Fibroblast of skin of back (primary cell): ENCODE measurements around the gene IL20RB. TPM values are rescaled to one million over a fixed set of nuclear protein-coding genes. Genes with fewer than 3 reads are reported as not detected.

Source experiments
- DNase-seq: peaks from one replicate; pipeline ENCODE4 v3.0.0-alpha.2; 2013
- polyA plus RNA-seq, 2 experiments: library from polyadenylated mRNA; unstranded; fragments of 120-200 nt; gene quantifications; one replicate each; pipeline ENCODE4 v1.2.1, GENCODE V29; 2013; ENCODE audit not compliant: insufficient read length in 2 of 2

The IL20RB gene, protein sequence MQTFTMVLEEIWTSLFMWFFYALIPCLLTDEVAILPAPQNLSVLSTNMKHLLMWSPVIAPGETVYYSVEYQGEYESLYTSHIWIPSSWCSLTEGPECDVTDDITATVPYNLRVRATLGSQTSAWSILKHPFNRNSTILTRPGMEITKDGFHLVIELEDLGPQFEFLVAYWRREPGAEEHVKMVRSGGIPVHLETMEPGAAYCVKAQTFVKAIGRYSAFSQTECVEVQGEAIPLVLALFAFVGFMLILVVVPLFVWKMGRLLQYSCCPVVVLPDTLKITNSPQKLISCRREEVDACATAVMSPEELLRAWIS
- 3.2 TPM for polyA plus RNA-seq (2013, experiment 1 of 2; ENCODE audit: insufficient read length)
- polyA plus RNA-seq (2013, experiment 2 of 2; ENCODE audit: insufficient read length): 2.6 TPM

DNA sequence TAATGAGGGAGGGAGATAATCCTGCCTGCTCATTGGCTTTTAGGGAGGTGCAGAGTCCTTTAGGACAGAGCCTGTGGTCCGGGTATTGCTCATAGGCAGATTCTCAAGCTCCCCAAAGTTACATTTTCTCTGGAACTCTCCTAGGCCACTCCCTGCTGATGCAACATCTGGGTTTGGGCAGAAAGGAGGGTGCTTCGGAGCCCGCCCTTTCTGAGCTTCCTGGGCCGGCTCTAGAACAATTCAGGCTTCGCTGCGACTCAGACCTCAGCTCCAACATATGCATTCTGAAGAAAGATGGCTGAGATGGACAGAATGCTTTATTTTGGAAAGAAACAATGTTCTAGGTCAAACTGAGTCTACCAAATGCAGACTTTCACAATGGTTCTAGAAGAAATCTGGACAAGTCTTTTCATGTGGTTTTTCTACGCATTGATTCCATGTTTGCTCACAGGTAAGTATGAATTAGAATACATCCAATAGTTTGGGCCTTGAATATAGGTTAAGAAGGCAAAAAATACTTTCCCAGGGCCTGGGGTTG is at the start of gene IL20RB:
Gene IL20RB, plus strand, starts transcription at position 233 of the 538 bp plus-strand sequence. Its CDS starts 131 bp downstream, at position 364.
- DNase-seq: peak; percentile 80

DNA sequence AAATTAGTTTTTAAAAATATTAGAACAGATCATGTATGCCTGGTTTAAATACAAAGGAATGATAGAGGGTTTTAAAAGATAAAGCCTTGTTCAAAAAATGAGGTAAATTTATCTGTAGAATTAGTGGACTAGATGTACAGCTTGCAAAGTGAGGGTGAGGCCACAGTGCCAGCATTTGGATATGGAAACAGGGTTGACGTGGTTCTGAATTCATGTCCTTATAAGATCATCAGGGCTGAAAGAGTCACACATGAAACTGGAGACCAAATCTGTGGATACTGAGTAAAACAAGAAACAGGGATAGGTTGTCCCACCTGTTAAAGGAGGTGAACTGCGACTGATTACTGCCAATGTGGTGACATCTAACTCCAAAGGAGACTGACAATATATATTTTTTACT is 49.5 kb upstream of the IL20RB start:
- DNase-seq: no peak

DNA sequence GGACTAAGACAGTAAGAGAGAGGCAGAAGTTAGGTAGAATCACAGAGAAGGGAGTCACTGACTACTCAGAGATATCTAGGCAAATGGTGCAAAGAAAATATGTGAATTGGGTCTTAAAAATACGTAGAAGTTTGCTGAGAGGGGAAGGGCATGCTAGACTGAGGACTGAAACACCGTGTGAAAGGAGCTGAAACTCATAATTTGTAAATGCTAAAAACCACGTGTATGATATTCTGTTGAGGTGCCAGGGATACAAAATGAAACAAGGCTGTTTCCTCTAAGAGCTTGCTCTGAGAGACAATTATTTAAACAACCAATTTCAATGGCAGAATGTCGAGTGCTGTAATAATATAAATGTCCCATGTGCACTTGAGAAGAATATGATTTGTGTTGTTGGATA is 48.6 kb upstream of the IL20RB start:
- DNase-seq: no peak

DNA sequence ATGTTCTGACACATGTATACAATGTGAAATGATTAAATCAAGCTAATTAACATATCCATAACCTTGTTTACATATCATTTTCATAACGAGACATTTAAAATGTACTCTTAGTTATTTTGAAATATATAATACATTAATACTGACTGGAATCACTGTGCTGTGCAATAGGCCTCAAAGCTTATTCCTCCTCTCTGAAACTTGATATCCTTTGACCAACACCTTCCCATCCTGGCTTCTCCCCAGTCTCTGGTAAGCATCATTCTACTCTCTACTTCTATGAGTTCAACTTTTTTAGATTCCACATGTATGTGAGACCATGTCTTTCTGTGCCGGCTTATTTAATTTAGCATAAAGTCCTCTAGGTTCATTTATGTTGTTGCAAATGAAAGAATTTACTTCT is 47.1 kb upstream of the IL20RB start:
- no peak for DNase-seq

DNA sequence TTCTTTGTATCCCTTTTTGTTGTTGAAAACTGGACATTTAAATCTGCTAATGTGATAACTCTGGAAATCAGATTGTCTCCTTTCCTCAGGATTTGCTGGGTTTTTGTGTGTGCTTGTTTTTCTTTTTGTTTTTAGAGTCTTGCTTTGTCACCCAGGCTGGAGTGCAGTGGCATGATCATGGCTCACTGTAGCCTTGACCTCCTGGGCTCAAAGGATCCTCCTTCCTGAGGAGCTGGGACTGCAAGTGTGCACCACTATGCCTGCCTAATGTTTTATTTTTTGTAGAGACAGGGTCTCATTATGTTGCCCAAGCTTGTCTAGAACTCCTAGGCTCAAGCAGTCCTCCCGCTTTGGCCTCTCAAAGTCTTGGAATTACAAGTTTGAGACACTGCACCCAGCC is 44.6 kb upstream of the IL20RB start:
- DNase-seq: no peak

DNA sequence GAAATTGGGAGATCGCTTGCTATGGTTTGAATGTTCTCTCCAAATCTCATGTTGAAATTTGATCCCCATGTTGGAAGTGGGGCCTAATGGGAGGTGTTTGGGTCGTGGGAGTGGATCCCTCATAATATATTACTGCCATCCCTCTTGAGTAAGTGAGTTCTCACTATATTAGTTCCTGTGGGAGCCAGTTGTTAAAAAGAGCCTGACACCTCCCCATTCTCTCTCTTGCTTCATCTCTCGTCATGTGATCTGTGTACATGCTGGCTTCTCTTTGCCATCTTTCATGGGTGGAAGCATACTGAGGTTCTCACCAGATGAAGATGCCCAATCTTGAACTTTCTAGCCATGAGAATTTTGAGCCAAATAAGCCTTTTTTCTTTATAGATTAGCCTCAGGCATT is 43.0 kb upstream of the IL20RB start:
- no peak for DNase-seq

DNA sequence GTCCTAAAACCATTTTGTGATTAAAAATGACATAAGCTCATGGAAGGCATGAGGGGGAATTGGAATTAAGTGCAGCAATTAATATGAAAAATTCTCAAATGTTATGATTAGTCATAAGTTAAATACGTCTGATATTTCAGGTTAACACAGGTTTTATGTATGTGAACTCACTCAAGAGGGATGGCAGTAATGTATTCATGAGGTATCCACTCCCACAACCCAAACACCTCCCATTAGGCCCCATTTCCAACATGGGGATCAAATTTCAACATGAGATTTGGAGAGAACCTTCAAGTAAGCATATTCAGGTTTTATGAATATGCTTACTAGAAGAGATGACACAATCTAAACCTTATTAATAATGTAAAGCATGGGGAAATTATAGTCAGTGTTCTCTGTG is 41.6 kb upstream of the IL20RB start:
- no peak for DNase-seq

DNA sequence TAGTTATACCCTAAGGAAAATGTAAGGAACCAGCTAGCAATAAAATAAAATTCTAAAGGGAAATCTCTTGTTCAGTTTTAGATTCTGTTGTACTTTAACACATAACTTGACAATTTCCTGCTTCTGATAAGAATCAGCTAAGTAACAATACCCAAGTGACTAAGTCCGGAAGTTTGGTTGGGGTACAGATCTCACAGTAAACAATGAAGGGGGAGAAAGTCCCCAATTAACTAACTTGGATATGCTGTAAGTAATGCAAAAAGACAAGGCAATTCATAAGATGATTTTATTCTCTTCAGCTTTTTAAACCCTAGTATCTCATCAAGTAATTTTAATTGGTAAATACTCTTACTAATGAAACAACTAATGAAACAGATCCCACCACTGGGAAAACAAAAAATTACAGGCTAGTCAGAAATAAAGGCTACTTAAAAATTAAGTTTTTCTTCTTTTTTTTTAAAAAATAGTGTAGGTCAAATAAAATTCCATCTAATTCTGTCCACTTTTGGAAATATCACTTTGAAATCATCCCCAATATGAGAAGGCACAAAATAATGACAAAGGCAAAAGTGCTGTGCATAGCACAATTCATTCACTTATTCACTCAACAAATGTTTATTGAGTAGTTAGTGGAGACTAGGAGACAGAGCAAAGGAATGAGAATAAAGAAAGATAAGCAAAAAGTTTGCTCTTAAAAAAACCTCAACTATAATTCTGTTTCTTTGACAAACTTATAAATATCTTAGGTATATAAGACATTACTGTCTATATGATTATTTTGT is 37.8 kb upstream of the IL20RB start:
- DNase-seq: no peak

DNA sequence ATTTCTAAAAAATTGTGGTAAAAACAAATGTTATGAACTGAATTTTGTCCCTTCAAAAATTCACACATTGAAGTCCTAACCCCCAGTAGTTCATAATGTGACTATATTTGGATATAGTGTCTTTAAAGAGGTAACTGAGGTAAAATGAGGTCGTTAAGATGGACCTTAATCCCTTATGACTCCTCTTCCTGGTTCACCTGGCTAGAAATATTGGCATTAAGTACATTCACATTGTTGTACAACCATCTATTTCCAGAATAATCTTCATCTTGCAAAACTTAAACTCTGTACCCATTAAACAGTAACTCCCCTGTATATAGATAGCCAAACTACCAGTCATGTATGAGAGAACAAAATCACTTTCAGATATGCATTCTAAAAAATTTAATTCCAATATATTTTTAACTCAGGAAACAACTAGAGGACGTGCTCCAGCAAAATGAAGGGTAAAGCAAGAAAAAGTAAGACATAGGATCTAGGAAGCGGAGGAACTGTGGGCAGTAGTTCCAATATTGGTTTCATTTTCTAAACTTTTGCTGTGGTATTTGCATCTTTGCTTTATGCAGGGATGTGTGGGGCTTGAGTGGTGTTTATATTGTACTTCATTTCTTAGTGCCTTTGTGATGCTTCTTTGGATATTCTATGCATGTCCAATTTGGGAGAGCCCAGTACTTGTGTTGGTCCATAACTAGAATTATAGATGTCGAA is 36.7 kb upstream of the IL20RB start:
- no peak for DNase-seq

DNA sequence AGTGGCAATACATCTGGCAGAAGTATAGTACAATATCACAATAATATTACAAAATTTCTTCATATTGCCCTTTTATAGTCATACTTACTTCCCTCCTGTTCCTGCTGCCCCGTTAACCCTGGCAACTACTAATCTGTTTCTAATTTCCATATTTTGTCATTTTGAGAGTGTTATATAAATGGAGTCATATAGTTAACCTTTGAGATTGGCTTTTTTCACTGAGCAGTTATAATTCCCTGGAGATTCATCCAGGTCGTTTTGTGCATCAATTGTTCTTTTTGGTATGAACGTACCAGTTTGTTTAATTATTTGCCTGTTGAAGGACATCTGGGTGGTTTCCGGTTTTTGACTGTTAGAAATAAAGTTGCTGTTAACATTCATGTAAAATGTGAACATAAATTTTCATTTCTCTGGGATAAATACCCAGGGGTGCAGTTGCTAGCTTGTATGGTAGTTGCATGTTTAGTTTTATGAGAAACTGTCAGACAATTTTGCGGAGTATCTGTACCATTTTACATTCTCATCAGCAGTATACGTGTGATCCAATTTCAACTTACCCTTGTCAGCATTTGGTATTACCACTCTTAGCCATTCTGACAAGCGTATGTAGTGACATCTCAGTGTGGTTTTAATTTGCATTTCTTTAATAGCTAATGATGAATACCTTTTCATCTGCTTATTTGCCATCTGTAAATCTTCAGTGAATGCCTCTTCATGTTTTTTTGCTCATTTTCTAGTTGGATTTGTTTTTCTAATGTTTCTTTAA is 32.2 kb upstream of the IL20RB start:
- DNase-seq: no peak

DNA sequence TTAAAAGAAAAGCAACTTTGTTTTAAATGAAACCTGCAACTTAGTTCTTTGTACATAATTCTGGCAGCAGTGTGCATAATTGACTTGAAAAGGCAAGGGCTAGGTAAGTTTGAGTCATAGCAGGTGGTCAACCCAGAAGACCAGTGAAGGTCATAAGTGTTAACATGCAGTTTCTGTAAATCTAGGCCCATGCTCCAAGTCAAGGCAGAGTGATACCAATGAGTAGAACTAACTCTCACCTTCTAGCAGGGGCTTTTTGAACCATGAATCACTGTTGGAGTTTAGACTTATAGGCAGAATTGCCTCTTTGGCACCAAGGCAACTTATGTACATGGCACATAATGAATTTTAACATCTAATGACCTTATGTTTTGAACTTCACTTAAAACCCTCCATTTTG is 29.5 kb upstream of the IL20RB start:
- no peak for DNase-seq

DNA sequence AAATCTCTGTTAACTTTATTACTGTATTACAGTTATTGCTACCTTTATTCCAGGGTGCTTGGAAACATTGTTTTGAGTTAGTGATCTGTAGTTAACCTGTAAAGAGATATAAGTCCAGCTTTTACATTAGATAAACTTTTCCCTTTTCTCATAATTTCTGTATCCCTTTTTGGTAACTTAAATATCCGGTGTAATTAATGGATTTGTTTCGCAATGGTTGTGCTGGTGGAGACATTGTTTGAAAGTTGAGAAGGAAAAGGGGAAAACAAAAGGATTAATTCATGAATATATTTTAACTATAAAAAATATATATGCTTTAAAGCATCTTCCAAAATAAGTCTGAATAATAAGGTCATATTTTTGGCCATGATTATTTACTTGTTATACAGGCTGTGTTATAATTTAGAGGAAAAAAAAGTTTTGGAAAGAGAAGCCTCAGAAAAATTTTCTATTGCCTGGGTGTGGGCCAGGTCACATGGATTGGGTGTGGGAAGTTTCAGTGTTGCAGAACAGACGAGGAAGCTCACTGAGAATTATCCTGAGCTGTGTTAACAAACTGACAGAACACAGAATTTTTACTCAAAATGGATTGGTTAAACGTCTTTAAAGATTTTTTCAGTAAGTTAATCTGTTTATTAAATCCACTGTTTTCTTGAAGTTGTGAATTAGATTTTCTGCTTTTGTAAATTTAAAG is 27.7 kb upstream of the IL20RB start:
- DNase-seq: no peak

DNA sequence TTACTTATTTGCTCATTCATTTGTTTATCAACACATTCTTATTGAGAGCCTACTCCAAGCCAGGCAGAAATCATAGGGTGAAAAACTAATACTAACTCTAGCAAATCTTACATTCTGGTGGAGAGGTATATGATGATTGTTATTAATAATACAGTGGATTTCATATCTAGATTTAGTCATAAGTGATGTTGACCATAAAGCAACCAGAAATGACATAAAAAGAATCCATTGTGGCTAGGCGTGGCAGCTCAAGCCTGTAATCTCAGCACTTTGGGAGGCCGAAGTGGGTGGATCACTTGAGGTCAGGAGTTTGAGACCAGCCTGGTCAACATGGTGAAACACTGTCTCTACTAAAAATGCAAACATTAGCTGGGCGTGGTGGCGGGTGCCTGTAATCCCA is 26.2 kb upstream of the IL20RB start:
- DNase-seq: no peak

DNA sequence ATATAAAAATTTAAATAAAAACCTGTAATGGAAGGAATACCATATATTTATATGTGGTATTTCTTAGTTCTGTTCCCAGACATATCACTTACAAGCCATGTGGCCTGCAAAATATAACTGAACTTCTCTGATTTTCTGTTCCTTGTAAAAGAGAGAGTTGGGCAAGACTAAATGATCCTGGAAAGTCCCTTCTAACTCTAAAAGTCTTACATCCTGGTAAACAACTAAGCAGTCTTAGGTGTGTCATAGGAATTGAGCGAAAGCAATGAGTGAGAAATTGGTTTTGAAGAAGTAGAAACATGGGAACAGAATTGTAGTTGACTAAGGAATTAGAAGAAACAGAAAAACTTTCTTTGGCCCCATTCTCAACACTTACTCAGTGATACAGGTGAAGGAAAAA is 25.3 kb upstream of the IL20RB start:
- no peak for DNase-seq

DNA sequence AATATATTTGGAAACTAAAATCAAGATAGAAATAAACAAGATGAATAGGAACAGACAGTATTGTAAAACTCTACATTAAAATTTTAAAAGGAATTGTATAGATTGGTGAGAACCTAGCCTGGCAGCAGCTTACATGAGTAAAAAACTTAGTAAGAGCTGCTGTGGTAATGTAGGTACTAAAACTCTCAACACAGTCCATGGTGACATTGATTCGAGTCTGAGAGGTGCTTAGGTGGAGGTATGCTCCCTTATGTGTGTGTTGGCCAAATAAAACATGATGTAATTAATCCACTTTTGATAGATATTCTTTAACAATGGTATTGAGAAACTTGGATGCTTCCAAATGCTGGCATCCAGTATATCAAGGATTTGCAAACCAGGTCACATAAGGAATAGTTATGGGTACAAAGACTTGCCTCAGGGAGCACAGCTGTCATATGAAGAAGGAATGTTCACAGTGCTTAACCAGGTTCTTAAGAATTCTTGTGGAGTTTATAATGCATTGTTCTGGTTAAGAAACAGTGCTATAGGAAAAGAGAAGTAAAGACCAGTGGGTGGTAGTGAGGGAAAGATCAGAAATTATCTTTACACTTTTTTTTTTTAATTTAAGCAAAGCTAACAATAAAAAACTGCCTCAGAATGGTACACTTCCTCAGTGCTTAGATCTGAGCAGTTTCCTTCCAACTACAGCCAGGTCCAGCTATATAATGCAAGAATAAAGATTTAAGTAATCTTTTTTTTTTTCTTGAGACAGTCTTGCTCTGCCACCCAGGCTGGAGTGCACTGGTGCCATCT is 24.6 kb upstream of the IL20RB start:
- no peak for DNase-seq

DNA sequence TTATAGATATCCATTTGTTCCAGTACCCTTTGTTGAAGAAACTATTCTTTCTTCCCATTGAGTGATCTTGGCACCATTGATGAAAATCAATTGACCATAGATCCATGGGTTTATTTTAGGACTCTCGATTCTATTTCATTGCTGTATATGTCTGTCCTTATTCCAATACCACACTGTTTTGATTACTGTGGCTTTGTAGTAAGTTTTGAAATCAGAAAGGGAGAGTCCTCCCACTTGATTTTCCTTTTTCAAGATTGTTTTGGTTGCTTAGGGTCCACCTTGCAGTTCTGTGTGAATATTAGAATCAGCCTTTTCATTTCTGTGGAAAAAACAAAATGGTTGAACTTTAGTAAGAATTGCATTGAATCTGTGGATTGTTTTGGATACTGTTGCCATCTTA is 20.6 kb upstream of the IL20RB start:
- DNase-seq: no peak

DNA sequence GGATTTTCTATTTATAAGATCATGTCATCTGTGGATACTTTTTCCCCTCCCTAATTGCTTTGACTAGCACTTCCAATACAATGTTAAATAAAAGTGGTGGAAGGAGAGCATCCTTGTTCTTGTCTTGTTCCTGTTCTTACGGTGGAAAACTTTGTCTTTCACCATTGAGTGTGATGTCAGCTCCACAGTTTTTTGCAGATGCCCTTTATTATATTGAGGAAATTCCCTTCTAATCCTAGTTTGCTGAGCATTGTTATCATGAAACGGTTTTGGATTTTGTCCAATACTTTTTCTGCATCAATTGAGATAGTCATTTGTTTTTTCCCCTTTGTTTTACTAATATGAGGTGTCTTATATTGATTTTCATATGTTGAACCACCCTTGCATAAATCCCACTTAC is 19.9 kb upstream of the IL20RB start:
- no peak for DNase-seq

DNA sequence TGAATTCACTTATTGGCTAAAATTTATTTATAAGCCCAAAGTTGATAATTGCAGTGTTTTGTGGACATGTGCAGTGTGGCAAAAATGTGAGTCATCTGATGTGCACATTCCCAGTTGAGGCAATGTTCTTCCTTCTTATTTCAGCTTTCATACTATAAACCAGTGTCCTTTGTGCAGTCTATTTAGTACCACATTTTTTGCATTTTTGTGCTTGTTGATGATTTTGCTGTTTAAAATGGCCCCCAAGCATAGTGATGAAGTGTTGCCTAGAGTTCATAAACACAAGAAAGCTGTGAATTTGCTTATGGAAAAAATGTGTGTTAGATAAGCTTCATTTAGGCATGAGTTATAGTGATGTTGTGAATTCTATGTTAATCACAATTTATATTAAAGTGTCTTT is 19.4 kb upstream of the IL20RB start:
- peak; percentile 57 for DNase-seq

DNA sequence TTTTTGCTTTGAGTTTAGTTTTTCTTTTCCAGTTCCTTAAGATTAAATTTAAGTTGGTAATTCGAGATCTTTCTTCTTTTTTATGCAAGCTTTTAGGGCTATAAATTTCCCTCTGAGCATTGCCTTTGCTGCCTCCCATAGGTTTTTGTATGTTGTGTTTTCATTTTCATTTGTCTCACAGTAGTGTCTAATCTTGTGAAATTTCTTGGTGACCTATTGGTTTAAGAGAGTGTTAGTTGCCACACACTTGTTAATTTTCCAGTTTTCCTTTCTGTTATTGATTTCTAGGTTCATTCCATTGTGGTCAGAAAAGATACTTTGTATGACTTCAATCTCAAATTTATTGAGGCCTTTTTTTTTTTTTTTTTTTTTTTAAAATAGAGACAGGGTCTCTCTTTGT is 18.3 kb upstream of the IL20RB start:
- no peak for DNase-seq

DNA sequence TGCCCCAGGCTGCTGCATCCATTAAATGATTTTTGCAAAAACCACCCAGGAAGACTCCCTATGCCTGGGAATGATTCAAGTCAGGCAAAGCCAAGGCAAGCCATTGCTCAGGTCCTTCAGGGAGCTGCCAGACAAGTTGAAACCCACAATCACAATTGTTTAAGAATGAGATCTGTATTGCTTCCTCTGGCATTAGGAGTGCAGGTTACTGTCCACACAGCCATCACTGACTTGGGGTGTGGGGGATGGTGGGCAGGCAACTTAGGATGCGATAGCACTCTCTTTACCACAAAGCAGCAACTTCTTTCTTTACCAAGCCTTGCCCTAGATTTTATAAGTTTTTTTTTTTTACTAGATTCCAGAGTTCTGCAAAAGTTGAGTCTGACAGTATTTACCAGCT is 15.0 kb upstream of the IL20RB start:
- no peak for DNase-seq

DNA sequence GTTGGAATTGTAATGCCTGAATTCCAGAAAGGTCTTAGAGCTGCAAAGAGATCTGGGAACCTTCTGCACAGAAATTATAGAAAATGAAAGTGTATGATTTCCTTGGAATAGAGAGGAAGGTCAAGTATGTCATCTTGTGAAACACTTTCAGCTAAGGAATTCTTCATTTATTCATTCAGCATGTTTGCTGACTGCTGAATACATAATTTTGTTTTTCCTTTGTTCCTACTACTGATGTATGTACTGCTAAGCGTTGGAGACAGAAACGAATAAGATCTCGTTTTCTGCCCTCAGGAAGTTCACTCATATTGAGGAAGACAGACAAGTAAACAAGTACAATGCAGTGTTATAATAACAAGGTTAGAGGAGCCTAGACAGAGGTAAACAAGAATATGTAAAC is 14.3 kb upstream of the IL20RB start:
- no peak for DNase-seq
